Measurements from ENCODE around the gene HOMER3.

DNA sequence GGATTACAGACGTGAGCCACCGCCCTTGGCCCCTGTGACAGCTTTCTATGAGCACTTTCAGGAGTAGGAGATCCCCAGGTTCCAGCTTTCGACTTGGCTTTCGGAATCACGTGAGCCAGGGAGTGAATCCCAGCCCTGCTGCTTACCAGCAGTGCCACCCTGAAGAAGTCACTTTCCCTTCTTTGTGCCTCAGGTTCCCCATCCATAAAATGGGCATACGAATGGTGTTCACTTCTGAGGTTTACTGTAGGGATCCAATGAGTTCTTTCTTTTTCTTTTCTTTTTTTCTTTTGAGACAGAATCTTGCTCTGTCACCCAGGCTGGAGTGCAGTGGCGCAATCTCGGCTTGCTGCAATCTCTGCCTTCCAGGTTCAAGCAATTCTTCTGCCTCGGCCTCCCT, 4.3 kb upstream of the HOMER3 start:
- no peak for TF ChIP-seq CTCF (IDR thresholded peaks at IDR 0.05)
- no peak for TF ChIP-seq POLR2A (IDR thresholded peaks at IDR 0.05)
- TF ChIP-seq EP300 (IDR thresholded peaks at IDR 0.05), result no peak

Measured in ovary (tissue), 3 donors.